SK-N-SH (cell line): ENCODE results near the gene SLC25A48.

Experiments used
- EZH2phosphoT487 ChIP-seq: fragments of 200-600 bp; sonication (generic); IDR thresholded peaks from 2 replicates; pipeline ENCODE4 v1.6.1; 2017; ENCODE audit warnings: low read depth, mixed run types, mild to moderate bottlenecking, antibody characterized with exemption, moderate library complexity, borderline replicate concordance
- POLR2AphosphoS5 ChIP-seq: IDR thresholded peaks from 2 replicates; pipeline ENCODE4 v1.6.1; 2012; ENCODE audit warnings: low read depth, low read length
- TF ChIP-seq, protein P1 (sequence below): fragments of 200-600 bp; sonication (generic); IDR thresholded peaks from 2 replicates; pipeline ENCODE4 v1.6.1; 2017; ENCODE audit warnings: antibody characterized with exemption, mild to moderate bottlenecking, moderate library complexity
- TF ChIP-seq, protein P2 (sequence below): IDR thresholded peaks from 2 replicates; pipeline ENCODE4; 2012
- TF ChIP-seq, protein P3 (sequence below): IDR thresholded peaks from 2 replicates; pipeline ENCODE4 v1.4.0; 2012; ENCODE audit warnings: low read depth, borderline replicate concordance

DNA sequence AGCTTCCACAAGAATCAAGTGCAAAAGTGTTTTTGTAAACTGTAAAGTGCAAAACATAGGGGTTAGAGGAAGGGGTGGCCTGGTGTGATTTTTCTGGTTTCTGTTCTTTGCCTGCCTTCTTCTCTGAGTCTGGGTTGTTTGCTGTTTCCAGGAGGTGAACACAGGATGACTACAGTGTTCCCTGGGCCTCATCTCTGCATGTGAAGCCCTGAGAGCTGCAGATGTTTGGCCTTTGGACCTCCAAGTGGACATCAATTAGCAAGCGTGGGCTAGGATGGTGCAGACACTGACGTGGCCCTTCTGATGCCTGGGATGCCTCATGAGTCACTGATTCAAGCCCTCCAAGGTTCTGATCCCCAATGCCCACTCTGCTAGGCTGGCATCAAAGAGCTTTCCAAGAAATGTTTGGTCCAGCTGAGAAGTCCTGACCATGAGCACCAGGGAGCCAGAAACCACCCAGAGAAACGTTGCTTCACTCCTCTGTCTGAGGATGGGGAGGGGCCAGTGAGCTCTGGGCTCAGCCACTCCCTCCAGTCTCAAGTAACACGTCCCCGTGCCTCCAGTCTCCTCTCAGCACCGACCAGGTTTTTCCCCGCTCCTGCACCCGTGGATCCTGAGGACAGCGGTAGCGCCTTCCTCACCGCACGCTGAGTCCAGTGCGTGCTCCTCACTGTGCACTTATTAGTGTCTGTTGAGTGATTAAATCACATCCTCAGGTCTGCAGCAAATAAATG lies 53.6 kb downstream of the SLC25A48 start:
- no peak for TF ChIP-seq EZH2phosphoT487
- TF ChIP-seq, protein P1, sequence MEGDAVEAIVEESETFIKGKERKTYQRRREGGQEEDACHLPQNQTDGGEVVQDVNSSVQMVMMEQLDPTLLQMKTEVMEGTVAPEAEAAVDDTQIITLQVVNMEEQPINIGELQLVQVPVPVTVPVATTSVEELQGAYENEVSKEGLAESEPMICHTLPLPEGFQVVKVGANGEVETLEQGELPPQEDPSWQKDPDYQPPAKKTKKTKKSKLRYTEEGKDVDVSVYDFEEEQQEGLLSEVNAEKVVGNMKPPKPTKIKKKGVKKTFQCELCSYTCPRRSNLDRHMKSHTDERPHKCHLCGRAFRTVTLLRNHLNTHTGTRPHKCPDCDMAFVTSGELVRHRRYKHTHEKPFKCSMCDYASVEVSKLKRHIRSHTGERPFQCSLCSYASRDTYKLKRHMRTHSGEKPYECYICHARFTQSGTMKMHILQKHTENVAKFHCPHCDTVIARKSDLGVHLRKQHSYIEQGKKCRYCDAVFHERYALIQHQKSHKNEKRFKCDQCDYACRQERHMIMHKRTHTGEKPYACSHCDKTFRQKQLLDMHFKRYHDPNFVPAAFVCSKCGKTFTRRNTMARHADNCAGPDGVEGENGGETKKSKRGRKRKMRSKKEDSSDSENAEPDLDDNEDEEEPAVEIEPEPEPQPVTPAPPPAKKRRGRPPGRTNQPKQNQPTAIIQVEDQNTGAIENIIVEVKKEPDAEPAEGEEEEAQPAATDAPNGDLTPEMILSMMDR, result no peak
- TF ChIP-seq, protein P2, sequence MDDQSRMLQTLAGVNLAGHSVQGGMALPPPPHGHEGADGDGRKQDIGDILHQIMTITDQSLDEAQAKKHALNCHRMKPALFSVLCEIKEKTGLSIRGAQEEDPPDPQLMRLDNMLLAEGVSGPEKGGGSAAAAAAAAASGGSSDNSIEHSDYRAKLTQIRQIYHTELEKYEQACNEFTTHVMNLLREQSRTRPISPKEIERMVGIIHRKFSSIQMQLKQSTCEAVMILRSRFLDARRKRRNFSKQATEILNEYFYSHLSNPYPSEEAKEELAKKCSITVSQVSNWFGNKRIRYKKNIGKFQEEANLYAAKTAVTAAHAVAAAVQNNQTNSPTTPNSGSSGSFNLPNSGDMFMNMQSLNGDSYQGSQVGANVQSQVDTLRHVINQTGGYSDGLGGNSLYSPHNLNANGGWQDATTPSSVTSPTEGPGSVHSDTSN, result no peak
- TF ChIP-seq, protein P3, sequence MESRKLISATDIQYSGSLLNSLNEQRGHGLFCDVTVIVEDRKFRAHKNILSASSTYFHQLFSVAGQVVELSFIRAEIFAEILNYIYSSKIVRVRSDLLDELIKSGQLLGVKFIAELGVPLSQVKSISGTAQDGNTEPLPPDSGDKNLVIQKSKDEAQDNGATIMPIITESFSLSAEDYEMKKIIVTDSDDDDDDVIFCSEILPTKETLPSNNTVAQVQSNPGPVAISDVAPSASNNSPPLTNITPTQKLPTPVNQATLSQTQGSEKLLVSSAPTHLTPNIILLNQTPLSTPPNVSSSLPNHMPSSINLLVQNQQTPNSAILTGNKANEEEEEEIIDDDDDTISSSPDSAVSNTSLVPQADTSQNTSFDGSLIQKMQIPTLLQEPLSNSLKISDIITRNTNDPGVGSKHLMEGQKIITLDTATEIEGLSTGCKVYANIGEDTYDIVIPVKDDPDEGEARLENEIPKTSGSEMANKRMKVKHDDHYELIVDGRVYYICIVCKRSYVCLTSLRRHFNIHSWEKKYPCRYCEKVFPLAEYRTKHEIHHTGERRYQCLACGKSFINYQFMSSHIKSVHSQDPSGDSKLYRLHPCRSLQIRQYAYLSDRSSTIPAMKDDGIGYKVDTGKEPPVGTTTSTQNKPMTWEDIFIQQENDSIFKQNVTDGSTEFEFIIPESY, result no peak
- TF ChIP-seq POLR2AphosphoS5, result no peak
